ENCODE data around the gene NINJ1. TPM values are rescaled to one million over a fixed set of nuclear protein-coding genes. Genes with fewer than 3 reads are reported as not detected.

NINJ1 gene
- total RNA-seq, 1 donor from 2014 or later = 53.7 TPM

- intact Hi-C loops (cut with micrococcal nuclease) = no loop called here
- no peaks in the 10 kb centered on the region for H3K27me3 ChIP-seq (ENCODE audit: low read depth)
- no peak for DNase-seq
These were observed 36.4 kb downstream of the NINJ1 start for GRCh38 chr9:93097511-93098201.

GRCh38 chr9:93096811-93097382 is 37.2 kb downstream of the NINJ1 start:
- H3K4me3 ChIP-seq = peak overlapping the region; percentile 97
- intact Hi-C loops (cut with micrococcal nuclease) = no loop called here
- H3K27me3 ChIP-seq (ENCODE audit: low read depth) = no peaks in the 10 kb centered on the region
- no peaks in the 10 kb centered on the region for H3K9me3 ChIP-seq (replicated peaks)
- H3K36me3 ChIP-seq = no peaks in the 10 kb centered on the region
- peaks cover 70% of the 10 kb centered on the region for H3K4me1 ChIP-seq
- H3K27ac ChIP-seq (replicated peaks) = peak overlapping the region; percentile 93
- no peak for TF ChIP-seq CTCF (IDR thresholded peaks at IDR 0.05; ENCODE audit: borderline replicate concordance)
- no peak for DNase-seq

More at GRCh38 chr9:93097511-93098201, 36.4 kb downstream of the NINJ1 start:
- Histone ChIP-seq H3K9me3 (replicated peaks) (no peaks in the 10 kb centered on the region), H3K36me3 (no peaks in the 10 kb centered on the region), H3K4me3 (peak overlapping the region; percentile 97), H3K27ac (replicated peaks) (peak overlapping the region; percentile 93), H3K4me1 (peaks cover 68% of the 10 kb centered on the region)
- no peak for TF ChIP-seq CTCF (IDR thresholded peaks at IDR 0.05; ENCODE audit: borderline replicate concordance)

GRCh38 chr9:93096131-93096802 is 37.8 kb downstream of the NINJ1 start, which contains the start of gene CARD19:
Gene CARD19, plus strand, starts transcription at chr9:93096217. Its CDS starts 129 bp downstream, at chr9:93096346.
- peaks cover 70% of the 10 kb centered on the region for H3K4me1 ChIP-seq
- H3K9me3 ChIP-seq (replicated peaks) = peaks cover 6% of the 10 kb centered on the region
- H3K4me3 ChIP-seq = peak within 1 kb of the TSS; percentile 97
- intact Hi-C loops (cut with micrococcal nuclease) = no loop called here
- DNase-seq = peak; percentile 59
- TF ChIP-seq CTCF (IDR thresholded peaks at IDR 0.05; ENCODE audit: borderline replicate concordance) = peak; percentile 15
- H3K27ac ChIP-seq (replicated peaks) = peak within 1 kb of the TSS; percentile 97
- no peaks in the 10 kb centered on the region for H3K27me3 ChIP-seq (ENCODE audit: low read depth)
- H3K36me3 ChIP-seq = no peaks in the 10 kb centered on the region

GRCh38 chr9:93095205-93096130 is 38.6 kb downstream of the NINJ1 start:
- DNase-seq = peak; percentile 100
- peaks cover 12% of the 10 kb centered on the region for H3K9me3 ChIP-seq (replicated peaks)
- no peaks in the 10 kb centered on the region for H3K36me3 ChIP-seq
- H3K4me1 ChIP-seq = peaks cover 70% of the 10 kb centered on the region
- peak overlapping the region; percentile 97 for H3K4me3 ChIP-seq
- no peak for TF ChIP-seq CTCF (IDR thresholded peaks at IDR 0.05; ENCODE audit: borderline replicate concordance)
- intact Hi-C loops (cut with micrococcal nuclease) = no loop called here
- H3K27ac ChIP-seq (replicated peaks) = peak overlapping the region; percentile 97
- no peaks in the 10 kb centered on the region for H3K27me3 ChIP-seq (ENCODE audit: low read depth)

Data from left ventricle myocardium inferior (tissue), 1 donor.